HepG2 (cell line): ENCODE measurements around the gene SLC25A25. TPM values are rescaled to one million over a fixed set of nuclear protein-coding genes. Genes with fewer than 3 reads are reported as not detected.

Experiments used
- ATF7-NPFF ChIP-seq: sonication (generic); formaldehyde crosslinking; IDR thresholded peaks from 2 replicates; pipeline ENCODE4 v1.8.1; 2023; ENCODE audit warnings: mild to moderate bottlenecking, low read depth, missing genetic modification reagents, moderate library complexity
- ELF4 ChIP-seq: sonication (generic); formaldehyde crosslinking; IDR thresholded peaks from 2 replicates; pipeline ENCODE4 v1.5.0; 2020; ENCODE audit warnings: missing genetic modification reagents, mild to moderate bottlenecking, moderate library complexity, borderline replicate concordance
- ETV5 ChIP-seq: IDR thresholded peaks from 2 replicates; pipeline ENCODE4 v1.6.1; 2018; ENCODE audit warnings: missing biosample characterization, missing genetic modification reagents, inconsistent platforms, borderline replicate concordance
- NFKBIZ ChIP-seq: IDR thresholded peaks from 2 replicates; pipeline ENCODE4 v1.6.1; 2018; ENCODE audit warnings: missing genetic modification reagents, missing compliant biosample characterization
- PCBP2 ChIP-seq: fragments of 200-400 bp; formaldehyde crosslinking; optimal IDR thresholded peaks from 2 replicates; pipeline ENCODE3; 2018; ENCODE audit warnings: low read length, low read depth; ENCODE audit not compliant: poor library complexity, severe bottlenecking
- POLR2AphosphoS5 ChIP-seq: IDR thresholded peaks from 2 replicates; pipeline ENCODE4 v1.6.1; 2012; ENCODE audit warnings: low read depth, low read length
- RELA ChIP-seq: sonication (generic); formaldehyde crosslinking; IDR thresholded peaks from 2 replicates; pipeline ENCODE4 v1.4.0; 2020; ENCODE audit warnings: missing genetic modification reagents
- ZNF101 ChIP-seq: sonication (generic); formaldehyde crosslinking; IDR thresholded peaks from 2 replicates; pipeline ENCODE4 v1.4.0; 2020; ENCODE audit warnings: mild to moderate bottlenecking, low read depth, missing genetic modification reagents, borderline replicate concordance
- ZNF260 ChIP-seq: sonication (generic); formaldehyde crosslinking; IDR thresholded peaks from 2 replicates; pipeline ENCODE4 v1.4.0; 2020; ENCODE audit warnings: missing genetic modification reagents, low read depth, mild to moderate bottlenecking, borderline replicate concordance
- ZNF263 ChIP-seq: sonication (generic); formaldehyde crosslinking; IDR thresholded peaks from 2 replicates; pipeline ENCODE4 v1.4.0; 2020; ENCODE audit warnings: missing genetic modification reagents
- ZNF547 ChIP-seq: sonication (generic); formaldehyde crosslinking; IDR thresholded peaks from 2 replicates; pipeline ENCODE4 v1.5.1; 2020; ENCODE audit warnings: mild to moderate bottlenecking, missing genetic modification reagents
- ZNF567 ChIP-seq: sonication (generic); formaldehyde crosslinking; IDR thresholded peaks from 2 replicates; pipeline ENCODE4 v1.8.1; 2023; ENCODE audit warnings: mild to moderate bottlenecking, missing genetic modification reagents, borderline replicate concordance
- ZNF569 ChIP-seq: sonication (generic); formaldehyde crosslinking; IDR thresholded peaks from 2 replicates; pipeline ENCODE4 v1.5.0; 2020; ENCODE audit warnings: mild to moderate bottlenecking, missing genetic modification reagents, moderate library complexity, borderline replicate concordance
- ZNF761 ChIP-seq: sonication (generic); formaldehyde crosslinking; conservative IDR thresholded peaks from 2 replicates; pipeline ENCODE4 v1.4.0; 2020; ENCODE audit warnings: mild to moderate bottlenecking, missing genetic modification reagents
- ZSCAN9 ChIP-seq: IDR thresholded peaks from 2 replicates; pipeline ENCODE4 v1.6.1; 2016; ENCODE audit warnings: borderline replicate concordance
- polyA plus RNA-seq, 8 experiments: library from polyadenylated mRNA; depleted of rRNA in 3 of 8; stranded (reverse) in 7 of 8; unstranded in 1 of 8; fragments of >200 nt; fragmentation: Illumina TruSeq in 4 of 8; extraction: Trizol in 4 of 8; gene quantifications; 2 replicates each; pipeline versions ENCODE4 v1.2.1 to v1.2.3, GENCODE V29; 2011 to 2016; ENCODE audit warnings: low read depth in 4 of 8, missing spikeins in 1 of 8, mixed read lengths in 1 of 8; ENCODE audit not compliant: insufficient read depth in 1 of 8
- total RNA-seq, 5 experiments: library from RNA; depleted of rRNA; stranded (reverse); fragments of >200 nt; fragmentation: Illumina TruSeq; extraction: Trizol; gene quantifications; 2 replicates each; pipeline ENCODE4 v1.2.3, GENCODE V29; 2016; ENCODE audit warnings: low read depth in 1 of 5
- TF ChIP-seq, protein P1 (sequence below): sonication (generic); formaldehyde crosslinking; IDR thresholded peaks from 2 replicates; pipeline ENCODE4 v1.4.0; 2020; ENCODE audit warnings: missing genetic modification reagents, borderline replicate concordance
- TF ChIP-seq, protein P2 (sequence below): sonication (generic); formaldehyde crosslinking; IDR thresholded peaks from 2 replicates; pipeline ENCODE4 v1.4.0; 2020; ENCODE audit warnings: missing genetic modification reagents
- TF ChIP-seq, protein P3 (sequence below): sonication (generic); formaldehyde crosslinking; IDR thresholded peaks from 2 replicates; pipeline ENCODE4 v1.4.0; 2020; ENCODE audit warnings: mild to moderate bottlenecking, missing genetic modification reagents
- TF ChIP-seq, protein P4 (sequence below): sonication (generic); formaldehyde crosslinking; IDR thresholded peaks from 2 replicates; pipeline ENCODE4 v1.4.0; 2020; ENCODE audit warnings: missing genetic modification reagents
- TF ChIP-seq, protein P5 (sequence below): sonication (generic); formaldehyde crosslinking; IDR thresholded peaks from 2 replicates; pipeline ENCODE4 v1.4.0; 2020; ENCODE audit warnings: mild to moderate bottlenecking, missing genetic modification reagents

Gene SLC25A25
- total and polyA plus RNA-seq, 2 of the 13 experiments (the other 11 are each of a cell fraction or from before 2014, with no cell fraction given) = 10.5 to 24.8 TPM

DNA sequence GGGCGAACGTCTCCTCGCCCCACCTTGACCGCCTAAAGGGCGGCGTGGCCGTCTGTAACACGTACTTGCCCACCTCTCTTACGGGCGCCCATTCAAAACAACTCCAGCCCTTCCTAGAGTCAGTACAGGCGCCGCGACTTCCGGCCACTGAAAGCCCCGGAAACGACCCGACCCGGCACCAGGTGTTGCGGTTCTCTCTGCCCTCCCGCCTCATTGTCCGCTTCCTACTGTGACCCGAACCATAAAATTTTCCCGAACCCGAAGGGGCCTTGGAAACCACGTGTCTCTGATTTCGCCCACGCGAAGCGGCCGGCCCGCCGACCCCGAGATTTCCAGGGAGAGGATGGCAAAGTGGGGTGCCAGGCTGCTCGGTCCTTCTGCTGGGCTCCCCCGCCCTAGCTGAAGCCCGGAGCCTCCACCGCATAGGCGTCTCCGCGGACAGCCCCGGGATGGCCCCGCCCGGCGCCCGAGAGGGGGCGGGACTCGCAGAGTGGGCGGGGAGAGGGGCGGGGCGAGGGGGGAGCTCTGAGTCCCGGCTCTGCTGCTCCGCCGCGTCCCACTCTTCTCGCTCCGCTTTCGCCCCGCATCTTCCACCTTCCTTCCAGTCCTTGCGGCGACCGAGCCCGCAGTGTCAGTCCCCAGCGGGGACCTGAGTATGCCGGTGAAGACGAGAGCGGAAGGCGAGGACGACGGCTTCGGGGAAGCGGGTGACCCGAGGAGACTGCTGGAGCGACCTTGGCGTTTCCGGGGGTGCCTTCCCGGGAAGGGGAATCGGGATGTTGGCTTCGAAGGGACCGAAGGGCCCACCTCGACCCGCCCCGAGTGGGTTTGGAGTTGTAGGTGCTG is 60.2 kb downstream of the SLC25A25 start (continued):
- TF ChIP-seq, protein P1, sequence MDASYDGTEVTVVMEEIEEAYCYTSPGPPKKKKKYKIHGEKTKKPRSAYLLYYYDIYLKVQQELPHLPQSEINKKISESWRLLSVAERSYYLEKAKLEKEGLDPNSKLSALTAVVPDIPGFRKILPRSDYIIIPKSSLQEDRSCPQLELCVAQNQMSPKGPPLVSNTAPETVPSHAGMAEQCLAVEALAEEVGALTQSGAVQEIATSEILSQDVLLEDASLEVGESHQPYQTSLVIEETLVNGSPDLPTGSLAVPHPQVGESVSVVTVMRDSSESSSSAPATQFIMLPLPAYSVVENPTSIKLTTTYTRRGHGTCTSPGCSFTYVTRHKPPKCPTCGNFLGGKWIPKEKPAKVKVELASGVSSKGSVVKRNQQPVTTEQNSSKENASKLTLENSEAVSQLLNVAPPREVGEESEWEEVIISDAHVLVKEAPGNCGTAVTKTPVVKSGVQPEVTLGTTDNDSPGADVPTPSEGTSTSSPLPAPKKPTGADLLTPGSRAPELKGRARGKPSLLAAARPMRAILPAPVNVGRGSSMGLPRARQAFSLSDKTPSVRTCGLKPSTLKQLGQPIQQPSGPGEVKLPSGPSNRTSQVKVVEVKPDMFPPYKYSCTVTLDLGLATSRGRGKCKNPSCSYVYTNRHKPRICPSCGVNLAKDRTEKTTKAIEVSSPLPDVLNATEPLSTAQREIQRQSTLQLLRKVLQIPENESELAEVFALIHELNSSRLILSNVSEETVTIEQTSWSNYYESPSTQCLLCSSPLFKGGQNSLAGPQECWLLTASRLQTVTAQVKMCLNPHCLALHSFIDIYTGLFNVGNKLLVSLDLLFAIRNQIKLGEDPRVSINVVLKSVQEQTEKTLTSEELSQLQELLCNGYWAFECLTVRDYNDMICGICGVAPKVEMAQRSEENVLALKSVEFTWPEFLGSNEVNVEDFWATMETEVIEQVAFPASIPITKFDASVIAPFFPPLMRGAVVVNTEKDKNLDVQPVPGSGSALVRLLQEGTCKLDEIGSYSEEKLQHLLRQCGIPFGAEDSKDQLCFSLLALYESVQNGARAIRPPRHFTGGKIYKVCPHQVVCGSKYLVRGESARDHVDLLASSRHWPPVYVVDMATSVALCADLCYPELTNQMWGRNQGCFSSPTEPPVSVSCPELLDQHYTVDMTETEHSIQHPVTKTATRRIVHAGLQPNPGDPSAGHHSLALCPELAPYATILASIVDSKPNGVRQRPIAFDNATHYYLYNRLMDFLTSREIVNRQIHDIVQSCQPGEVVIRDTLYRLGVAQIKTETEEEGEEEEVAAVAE (CRISPR knock-in tag) = 0 out of 2 replicates have a peak, but pooled peaks have one; percentile 18
- TF ChIP-seq ATF7-NPFF (CRISPR knock-in tag) (peak; percentile 74), ZNF547 (0 out of 2 replicates have a peak, but pooled peaks have one; percentile 42), ZNF761 (CRISPR knock-in tag) (peak; percentile 39), PCBP2 (no peak), ZNF569 (CRISPR knock-in tag) (no peak), ZNF101 (0 out of 2 replicates have a peak, but pooled peaks have one; percentile 54), ZNF567 (no peak), ETV5 (CRISPR knock-in tag) (peak; percentile 48; the same call in 1 of the 2 replicates), ZNF260 (CRISPR knock-in tag) (no peak), ZNF263 (CRISPR knock-in tag) (no peak), NFKBIZ (CRISPR knock-in tag) (peak; percentile 56; the same call in 1 of the 2 replicates), POLR2AphosphoS5 (peak; percentile 58), RELA (CRISPR knock-in tag) (0 out of 2 replicates have a peak, but pooled peaks have one; percentile 26), ELF4 (CRISPR knock-in tag) (0 out of 2 replicates have a peak, but pooled peaks have one; percentile 67), ZSCAN9 (CRISPR knock-in tag) (no peak)
- TF ChIP-seq, protein P2, sequence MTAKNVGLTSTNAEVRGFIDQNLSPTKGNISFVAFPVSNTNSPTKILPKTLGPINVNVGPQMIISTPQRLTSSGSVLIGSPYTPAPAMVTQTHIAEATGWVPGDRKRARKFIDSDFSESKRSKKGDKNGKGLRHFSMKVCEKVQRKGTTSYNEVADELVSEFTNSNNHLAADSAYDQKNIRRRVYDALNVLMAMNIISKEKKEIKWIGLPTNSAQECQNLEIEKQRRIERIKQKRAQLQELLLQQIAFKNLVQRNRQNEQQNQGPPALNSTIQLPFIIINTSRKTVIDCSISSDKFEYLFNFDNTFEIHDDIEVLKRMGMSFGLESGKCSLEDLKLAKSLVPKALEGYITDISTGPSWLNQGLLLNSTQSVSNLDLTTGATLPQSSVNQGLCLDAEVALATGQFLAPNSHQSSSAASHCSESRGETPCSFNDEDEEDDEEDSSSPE = peak; percentile 47; the same call in 1 of the 2 replicates
- TF ChIP-seq, protein P3, sequence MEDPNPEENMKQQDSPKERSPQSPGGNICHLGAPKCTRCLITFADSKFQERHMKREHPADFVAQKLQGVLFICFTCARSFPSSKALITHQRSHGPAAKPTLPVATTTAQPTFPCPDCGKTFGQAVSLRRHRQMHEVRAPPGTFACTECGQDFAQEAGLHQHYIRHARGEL (CRISPR knock-in tag) = peak; percentile 84; the same call in 1 of the 2 replicates
- TF ChIP-seq, protein P4, sequence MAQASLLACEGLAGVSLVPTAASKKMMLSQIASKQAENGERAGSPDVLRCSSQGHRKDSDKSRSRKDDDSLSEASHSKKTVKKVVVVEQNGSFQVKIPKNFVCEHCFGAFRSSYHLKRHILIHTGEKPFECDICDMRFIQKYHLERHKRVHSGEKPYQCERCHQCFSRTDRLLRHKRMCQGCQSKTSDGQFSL (CRISPR knock-in tag) = peak; percentile 68; the same call in 1 of the 2 replicates
- TF ChIP-seq, protein P5, sequence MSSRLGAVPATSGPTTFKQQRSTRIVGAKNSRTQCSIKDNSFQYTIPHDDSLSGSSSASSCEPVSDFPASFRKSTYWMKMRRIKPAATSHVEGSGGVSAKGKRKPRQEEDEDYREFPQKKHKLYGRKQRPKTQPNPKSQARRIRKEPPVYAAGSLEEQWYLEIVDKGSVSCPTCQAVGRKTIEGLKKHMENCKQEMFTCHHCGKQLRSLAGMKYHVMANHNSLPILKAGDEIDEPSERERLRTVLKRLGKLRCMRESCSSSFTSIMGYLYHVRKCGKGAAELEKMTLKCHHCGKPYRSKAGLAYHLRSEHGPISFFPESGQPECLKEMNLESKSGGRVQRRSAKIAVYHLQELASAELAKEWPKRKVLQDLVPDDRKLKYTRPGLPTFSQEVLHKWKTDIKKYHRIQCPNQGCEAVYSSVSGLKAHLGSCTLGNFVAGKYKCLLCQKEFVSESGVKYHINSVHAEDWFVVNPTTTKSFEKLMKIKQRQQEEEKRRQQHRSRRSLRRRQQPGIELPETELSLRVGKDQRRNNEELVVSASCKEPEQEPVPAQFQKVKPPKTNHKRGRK = no peak
